DMS79 treated with DMSO at 0.1 percent for 48 hours (cell line): ENCODE measurements around the gene SLC1A2.
A peak's percentile ranks its signal among the peaks of the same experiment; 100 is the strongest.

Source experiments
- DNase-seq: peaks from one replicate; lab custom pipeline; 2025; lab: John Stamatoyannopoulos, UW

SLC1A2 gene

DNA sequence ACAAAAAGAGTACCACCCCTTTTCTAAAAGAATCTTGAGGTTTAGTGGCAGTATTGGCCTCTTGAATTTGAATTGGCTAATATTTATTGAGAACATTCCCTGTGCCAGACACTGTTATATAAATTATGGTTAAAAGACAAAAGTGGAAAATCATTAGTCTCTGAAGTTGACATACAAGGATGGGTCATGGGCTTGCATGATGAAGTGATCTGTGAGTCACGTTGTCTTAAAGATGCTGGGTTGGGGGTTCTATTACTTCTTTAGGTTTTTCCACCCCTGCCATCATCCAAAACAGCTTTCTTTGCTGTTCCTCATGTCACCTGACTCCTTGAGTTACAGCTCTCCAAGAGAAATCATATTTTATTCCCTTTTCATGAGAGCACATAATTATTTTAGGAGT, 195.4 kb downstream of the SLC1A2 start:
- no peak for DNase-seq

DNA sequence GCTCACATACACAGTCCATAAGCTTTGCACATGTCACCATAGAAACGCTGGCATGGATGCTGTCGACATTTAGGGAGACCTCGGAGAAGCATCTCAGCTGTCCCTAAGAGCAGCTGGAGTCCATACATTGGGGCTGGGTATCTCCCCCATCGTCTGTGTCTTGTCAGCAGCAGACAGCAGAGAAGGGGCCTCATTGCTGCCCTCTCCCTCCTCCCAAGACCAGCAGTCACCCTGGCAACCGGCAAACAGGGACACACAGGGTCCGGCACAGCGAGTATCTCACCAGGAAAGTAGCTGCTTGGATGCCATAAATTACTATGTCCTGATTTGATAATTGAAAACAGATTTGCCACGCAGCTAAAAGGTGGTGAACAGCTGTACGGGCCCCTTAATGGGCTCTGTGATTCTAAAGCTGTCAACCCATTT, 196.0 kb downstream of the SLC1A2 start:
- DNase-seq = no peak

GRCh38 chr11:35218956-35219355, 200.4 kb downstream of the SLC1A2 start:
- DNase-seq = no peak

GRCh38 chr11:35216962-35217678, 202.2 kb downstream of the SLC1A2 start:
- DNase-seq = no peak

DNA sequence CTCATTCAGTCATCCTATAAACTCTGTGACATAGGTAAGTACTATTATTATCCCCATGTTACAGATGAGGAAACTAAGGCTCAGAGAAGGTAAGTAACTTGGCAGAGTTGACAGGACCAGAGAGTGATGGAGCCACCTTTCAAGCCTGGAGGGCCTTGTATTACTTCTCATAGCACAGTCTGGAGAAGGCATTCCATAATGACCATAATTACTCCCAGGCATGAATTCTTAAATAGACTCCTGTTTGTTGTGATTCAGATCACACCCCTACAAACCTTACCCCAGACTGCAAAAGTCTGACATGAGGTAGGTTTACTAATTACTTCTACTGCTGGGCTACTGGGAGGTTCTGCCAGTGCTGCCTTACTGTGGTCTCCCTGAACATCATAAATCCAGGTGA, 203.4 kb downstream of the SLC1A2 start:
- no peak for DNase-seq

GRCh38 chr11:35214792-35215193, 204.6 kb downstream of the SLC1A2 start:
- no peak for DNase-seq

DNA sequence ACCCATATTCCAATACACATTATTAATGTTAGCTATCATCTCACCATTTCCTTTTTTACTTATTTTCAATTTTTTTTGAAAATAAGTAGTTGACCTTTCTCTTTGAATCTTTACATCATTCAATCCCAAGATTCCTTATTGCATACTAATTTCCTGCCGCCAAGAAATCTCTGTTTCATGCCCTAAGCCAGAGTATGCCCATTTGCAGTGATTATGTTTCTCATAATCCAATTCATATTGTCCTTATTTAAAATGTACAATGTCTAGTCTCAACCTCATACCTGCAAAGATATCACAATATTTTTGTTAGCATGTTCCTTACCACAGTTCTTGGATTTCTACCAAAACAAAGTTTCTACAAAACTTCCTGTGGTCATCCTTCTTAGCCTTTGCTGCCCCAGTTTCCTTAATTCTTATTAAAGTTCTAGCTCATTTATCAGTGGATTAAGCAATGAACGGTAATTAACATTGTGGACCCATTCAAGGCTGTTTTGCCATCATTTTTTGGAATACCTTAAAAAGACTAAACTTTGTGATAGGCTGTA, 205.1 kb downstream of the SLC1A2 start:
- DNase-seq = no peak

DNA sequence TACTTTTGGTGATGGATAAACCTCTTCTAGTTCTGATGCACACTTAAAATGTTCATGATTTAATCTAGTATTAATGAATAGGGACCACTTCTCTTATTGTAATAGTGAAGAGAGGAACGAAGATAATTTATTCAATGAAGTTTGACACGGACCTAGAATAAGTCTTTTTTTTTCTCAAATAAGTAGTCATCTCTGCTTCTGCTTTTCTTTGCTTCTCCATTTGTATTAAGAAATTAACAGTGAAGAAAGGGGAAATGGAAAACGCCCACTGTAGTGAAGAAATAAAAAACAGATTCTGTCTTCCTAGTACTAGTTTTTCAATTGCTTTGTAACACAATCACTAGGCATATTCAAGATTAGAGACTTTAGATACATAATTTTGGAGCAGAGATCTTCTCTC, 207.4 kb downstream of the SLC1A2 start:
- DNase-seq = no peak

DNA sequence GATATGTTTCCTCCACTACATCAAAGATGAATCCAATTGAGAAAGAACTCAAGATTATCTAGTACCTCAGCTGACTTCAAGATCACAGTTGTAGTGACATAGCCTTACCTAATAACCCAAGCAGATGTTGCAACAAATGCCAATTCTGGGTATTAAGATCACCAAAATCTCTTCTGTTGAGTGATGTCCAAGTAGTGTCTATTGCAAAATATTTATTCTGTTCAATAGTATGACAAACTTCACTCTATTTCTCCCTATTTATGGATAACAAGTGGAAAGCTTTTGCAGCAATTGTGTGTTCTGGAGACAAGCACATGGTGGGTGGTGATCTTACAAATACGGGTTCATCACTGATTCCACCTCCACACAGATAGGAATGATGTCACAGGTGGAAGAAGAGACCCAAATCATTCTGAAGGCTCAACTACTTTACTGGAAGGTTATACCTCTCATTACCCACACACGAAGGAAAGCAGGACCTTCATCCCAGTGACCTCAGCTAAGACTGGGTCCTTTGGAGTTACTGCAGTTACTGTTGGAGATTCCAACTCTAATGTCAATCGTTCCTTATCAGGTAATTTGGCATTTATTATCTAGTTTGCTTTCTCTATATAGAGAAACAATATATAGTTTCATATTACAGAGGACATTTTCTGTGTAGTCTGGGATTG, 208.3 kb downstream of the SLC1A2 start:
- DNase-seq = no peak

- DNase-seq = no peak
These were observed 210.6 kb downstream of the SLC1A2 start for GRCh38 chr11:35208795-35209194.

DNA sequence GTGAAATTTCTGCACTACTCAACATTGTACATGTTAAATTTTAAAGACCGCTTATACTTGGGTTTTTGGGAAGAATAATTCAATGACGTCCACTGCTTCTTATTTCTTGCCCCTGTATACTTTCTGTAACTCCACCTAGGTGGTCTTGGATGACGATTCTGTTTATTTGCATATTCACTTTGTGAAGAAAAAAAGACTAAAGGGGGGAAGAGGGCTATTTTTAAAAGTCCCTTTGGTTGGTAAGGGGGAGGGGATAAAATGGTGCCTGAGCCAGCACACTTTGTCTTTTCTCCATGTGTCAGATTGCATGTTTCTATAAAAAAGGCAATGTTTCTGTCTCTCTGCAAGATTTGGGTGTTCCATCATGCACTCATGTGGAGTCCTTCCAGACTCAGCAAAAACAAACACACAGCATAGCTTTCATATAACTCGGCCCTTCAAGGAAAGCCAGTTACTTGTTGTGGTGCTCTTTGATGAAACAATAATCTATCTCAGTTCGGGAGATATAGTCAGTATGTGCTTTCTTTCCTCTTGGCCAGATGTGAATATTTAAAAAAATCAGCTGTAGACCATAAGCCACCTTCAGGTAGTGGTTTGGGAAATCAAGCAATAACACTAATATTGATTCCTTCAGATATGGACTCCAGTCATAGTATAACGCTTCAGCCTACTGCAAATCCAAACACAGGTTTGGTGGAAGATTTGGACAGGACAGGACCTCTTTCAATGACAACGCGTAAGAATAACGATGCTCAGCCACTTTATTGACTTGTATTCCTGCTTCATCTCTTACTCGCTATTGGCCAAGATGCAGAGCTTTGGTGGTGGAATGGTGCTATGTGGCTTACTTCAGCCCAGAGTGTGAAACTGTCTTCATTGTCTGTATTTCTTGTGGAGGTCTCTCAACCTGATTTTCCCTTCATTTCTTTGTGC, 211.6 kb downstream of the SLC1A2 start:
- no peak for DNase-seq

DNA sequence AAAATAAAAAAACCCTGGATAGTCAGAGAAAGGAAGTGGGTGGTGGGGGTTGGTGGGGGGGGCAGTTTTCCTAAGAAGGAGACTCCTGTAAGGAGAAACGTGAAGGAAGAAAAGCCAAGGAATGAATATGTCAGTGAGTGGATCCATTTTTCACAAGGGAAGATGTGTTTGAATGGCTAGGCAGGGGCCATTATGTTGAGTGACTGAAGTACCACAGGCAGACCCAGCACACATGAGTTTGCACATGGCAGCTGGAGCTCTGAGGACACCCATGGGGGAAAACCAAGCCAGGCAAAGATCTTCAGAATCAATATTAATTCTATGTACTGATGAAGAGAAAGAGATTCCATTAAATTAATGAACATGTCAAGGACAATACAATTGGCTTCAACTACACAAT, 212.7 kb downstream of the SLC1A2 start:
- DNase-seq = peak; percentile 26

DNA sequence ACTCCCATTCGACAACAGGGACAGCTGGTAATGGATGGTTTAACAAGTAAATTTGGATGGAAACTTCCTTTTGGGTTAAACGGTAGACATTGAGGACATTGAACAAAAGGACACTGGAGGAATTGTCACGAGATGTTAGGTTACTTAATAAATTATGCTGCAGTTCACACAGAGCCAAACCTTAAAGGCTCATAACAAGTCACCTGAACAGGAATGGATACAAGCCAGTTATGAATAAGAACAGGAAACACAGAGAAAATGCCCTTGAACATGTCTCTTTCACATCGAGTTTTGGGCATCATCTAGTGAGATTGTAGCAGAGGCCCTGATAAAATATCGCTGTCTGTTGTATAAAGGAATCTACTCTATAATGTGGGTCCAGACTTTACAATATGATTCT, 214.7 kb downstream of the SLC1A2 start:
- no peak for DNase-seq
